Natural killer cell (primary cell): ENCODE results near the gene CD302. TPM values are rescaled to one million over a fixed set of nuclear protein-coding genes. Genes with fewer than 3 reads are reported as not detected.
"Not testable (repeated sequence)": the region's sequence is repeated elsewhere in the genome, so short reads cannot be mapped to it uniquely, and the experiment has no call there.

ENCODE experiments used
- ATAC-seq, 3 donors: fragments of 150-1000 bp in 2 of 3; fragments of 200-7000 bp in 1 of 3; cut with Tn5 transposase; 1 replicate in 1 of 3; 2 replicates in 2 of 3; pipeline ENCODE4 v1.10.0; 2021; ENCODE audit warnings: mild to moderate bottlenecking in 2 of 3, moderate library complexity in 2 of 3
- DNase-seq, 2 donors: peaks; one replicate each; pipeline versions ENCODE4 v3.0.0 to v3.0.0-alpha.2; 2013 to 2021; ENCODE audit warnings: mixed read lengths in 1 of 2
- H3K27ac ChIP-seq: one replicate; pipeline ENCODE4 v1.5.1; 2013; ENCODE audit warnings: mild to moderate bottlenecking, low read length
- H3K27me3 ChIP-seq: one replicate; pipeline ENCODE4 v1.6.1; 2013; ENCODE audit warnings: low read length; ENCODE audit not compliant: control insufficient read depth, insufficient read depth
- H3K36me3 ChIP-seq: one replicate; pipeline ENCODE4 v1.6.1; 2013; ENCODE audit warnings: low read length; ENCODE audit not compliant: control insufficient read depth, insufficient read depth
- H3K4me1 ChIP-seq: one replicate; pipeline ENCODE4 v1.6.1; 2013; ENCODE audit warnings: low read length; ENCODE audit not compliant: control insufficient read depth, insufficient read depth
- H3K4me3 ChIP-seq: one replicate; pipeline ENCODE4 v1.5.1; 2013; ENCODE audit warnings: low read length
- H3K9me3 ChIP-seq: one replicate; pipeline ENCODE4 v1.6.1; 2013; ENCODE audit warnings: low read length; ENCODE audit not compliant: control insufficient read depth, insufficient read depth
- H3K27ac Mint-ChIP-seq, 2 donors: one replicate each; pipeline ENCODE4 v1.8.0; 2022; ENCODE audit warnings: mild to moderate bottlenecking in 2 of 2, mixed read lengths in 2 of 2, moderate library complexity in 1 of 2
- H3K27me3 Mint-ChIP-seq, 2 donors: one replicate each; pipeline ENCODE4 v1.8.0; 2022; ENCODE audit warnings: low read depth in 2 of 2, mixed read lengths in 2 of 2
- H3K36me3 Mint-ChIP-seq: one replicate; pipeline ENCODE4 v1.8.0; 2022; ENCODE audit warnings: mixed read lengths
- H3K4me1 Mint-ChIP-seq, 2 donors: one replicate each; pipeline ENCODE4 v1.8.0; 2022; ENCODE audit warnings: mixed read lengths in 2 of 2
- H3K4me3 Mint-ChIP-seq: one replicate; pipeline ENCODE4 v1.8.0; 2022; ENCODE audit warnings: mild to moderate bottlenecking, moderate library complexity, mixed read lengths
- H3K9me3 Mint-ChIP-seq, 2 donors: one replicate each; pipeline ENCODE4 v1.8.0; 2022; ENCODE audit warnings: mixed read lengths in 2 of 2
- CTCF ChIP-seq: fragments of 200-600 bp; IDR thresholded peaks from one replicate; pipeline ENCODE4 v1.8.0; 2022; ENCODE audit warnings: antibody characterized with exemption
- WGBS: methylation state at CpG from one replicate; pipeline ENCODE4 v1.1.7; 2013; ENCODE audit warnings: missing lambda C conversion rate; ENCODE audit not compliant: insufficient coverage; 5-methylcytosine and 5-hydroxymethylcytosine counted together
- intact Hi-C: fragments of 100-400 bp; cut with micrococcal nuclease; formaldehyde crosslinking; loops from one replicate; pipeline ENCODE4 v1.14.2; 2022
- total RNA-seq, 4 donors: library from RNA; stranded (reverse); fragments of 120-200 nt in 1 of 4; gene quantifications; one replicate each; pipeline versions ENCODE4 v1.2.3 to v1.2.4, GENCODE V29; 2013 to 2022

CD302 gene
- total RNA-seq, 3 donors from 2014 or later (not counting 1 experiment from before 2014, with no cell fraction given) = 2.0 to 5.2 (median 5.1) TPM

GRCh38 chr2:159832858-159833257, 34.9 kb upstream of the CD302 start:
- Histone ChIP-seq H3K4me3 (no peak overlapping the region), H3K4me1 (no peaks in the 10 kb centered on the region), H3K27me3 (no peaks in the 10 kb centered on the region), H3K9me3 (no peaks in the 10 kb centered on the region), H3K27ac (no peak overlapping the region), H3K36me3 (peaks cover 54% of the 10 kb centered on the region)
- no peaks in the 10 kb centered on the region for H3K9me3 Mint-ChIP-seq
- no peak overlapping the region for H3K4me3 Mint-ChIP-seq
- no peak for DNase-seq
- intact Hi-C loops = no loop called here
- no peaks in the 10 kb centered on the region for H3K4me1 Mint-ChIP-seq
- no peaks in the 10 kb centered on the region for H3K27me3 Mint-ChIP-seq
- no peak overlapping the region for H3K27ac Mint-ChIP-seq
- no peak for ATAC-seq
- no peak for TF ChIP-seq CTCF
- peaks cover 25% of the 10 kb centered on the region for H3K36me3 Mint-ChIP-seq

DNA sequence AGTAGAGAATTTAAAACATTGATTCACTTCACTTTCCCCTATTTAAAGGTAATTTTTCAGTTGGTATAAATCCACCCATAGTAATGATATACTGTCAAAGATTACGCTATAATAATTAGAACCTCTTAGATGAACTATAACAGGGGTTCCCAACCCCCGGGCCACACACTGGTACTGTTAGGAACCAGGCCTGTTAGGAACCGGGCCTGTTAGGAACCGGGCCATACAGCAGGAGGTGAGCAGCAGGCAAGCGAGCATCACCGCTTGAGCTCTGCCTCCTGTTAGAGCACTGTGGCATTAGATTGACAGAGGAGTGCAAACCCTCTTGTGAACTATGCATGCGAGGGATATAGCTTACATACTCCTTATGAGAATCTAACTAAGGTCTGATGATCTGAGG, 34.0 kb upstream of the CD302 start:
- intact Hi-C loops = no loop called here
- Mint-ChIP-seq H3K4me3 (no peak overlapping the region), H3K27ac (no peak overlapping the region), H3K36me3 (peaks cover 25% of the 10 kb centered on the region), H3K4me1 (no peaks in the 10 kb centered on the region), H3K27me3 (no peaks in the 10 kb centered on the region), H3K9me3 (no peaks in the 10 kb centered on the region)
- WGBS = 99% methylated on average over 6 of the region's 7 CpGs
- no peaks in the 10 kb centered on the region for H3K9me3 ChIP-seq
- H3K27me3 ChIP-seq = no peaks in the 10 kb centered on the region
- no peaks in the 10 kb centered on the region for H3K4me1 ChIP-seq
- no peak for TF ChIP-seq CTCF
- no peak overlapping the region for H3K27ac ChIP-seq
- DNase-seq (no peak), ATAC-seq (no peak)
- H3K4me3 ChIP-seq = no peak overlapping the region
- peaks cover 48% of the 10 kb centered on the region for H3K36me3 ChIP-seq

- TF ChIP-seq CTCF = no peak
- H3K9me3 ChIP-seq = no peaks in the 10 kb centered on the region
- no peak for DNase-seq
- no peak overlapping the region for H3K4me3 ChIP-seq
- no peak overlapping the region for H3K4me3 Mint-ChIP-seq
- H3K9me3 Mint-ChIP-seq = no peaks in the 10 kb centered on the region
- intact Hi-C loops = no loop called here
- H3K36me3 ChIP-seq = peaks cover 37% of the 10 kb centered on the region
- H3K4me1 Mint-ChIP-seq = peaks cover 0 to 11% of the 10 kb centered on the region in 2 donors
- H3K27ac Mint-ChIP-seq = no peak overlapping the region
- H3K27me3 ChIP-seq = no peaks in the 10 kb centered on the region
- H3K27me3 Mint-ChIP-seq = no peaks in the 10 kb centered on the region
- H3K4me1 ChIP-seq = no peaks in the 10 kb centered on the region
- H3K27ac ChIP-seq = no peak overlapping the region
- H3K36me3 Mint-ChIP-seq = peaks cover 35% of the 10 kb centered on the region
- WGBS = no CpG with 5 or more reads among the region's 1 CpG
- no peak for ATAC-seq
These were observed 31.4 kb upstream of the CD302 start for GRCh38 chr2:159829376-159829775.

- WGBS = 100% methylated on average over 2 of the region's 2 CpGs
- no peak overlapping the region for H3K4me3 ChIP-seq
- H3K27ac Mint-ChIP-seq = no peak overlapping the region
- no peaks in the 10 kb centered on the region for H3K27me3 Mint-ChIP-seq
- no peak overlapping the region for H3K27ac ChIP-seq
- H3K4me1 Mint-ChIP-seq = peaks cover 0 to 17% of the 10 kb centered on the region in 2 donors
- H3K36me3 Mint-ChIP-seq = peaks cover 31% of the 10 kb centered on the region
- no peaks in the 10 kb centered on the region for H3K9me3 ChIP-seq
- H3K4me1 ChIP-seq = no peaks in the 10 kb centered on the region
- ATAC-seq (no peak), DNase-seq (no peak)
- intact Hi-C loops = no loop called here
- H3K9me3 Mint-ChIP-seq = no peaks in the 10 kb centered on the region
- H3K36me3 ChIP-seq = peaks cover 31% of the 10 kb centered on the region
- no peak overlapping the region for H3K4me3 Mint-ChIP-seq
- TF ChIP-seq CTCF = no peak
- no peaks in the 10 kb centered on the region for H3K27me3 ChIP-seq
These were observed 30.7 kb upstream of the CD302 start for GRCh38 chr2:159828738-159829137.

GRCh38 chr2:159822478-159822833, 24.4 kb upstream of the CD302 start:
- H3K27me3 ChIP-seq, H3K27ac ChIP-seq, H3K27me3 Mint-ChIP-seq, H3K9me3 Mint-ChIP-seq, H3K4me3 ChIP-seq, H3K27ac Mint-ChIP-seq, DNase-seq, H3K9me3 ChIP-seq, ATAC-seq, H3K4me3 Mint-ChIP-seq, H3K4me1 ChIP-seq, intact Hi-C loops: not testable (repeated sequence)
- peaks cover 18% of the 10 kb centered on the region for H3K36me3 Mint-ChIP-seq
- 97% methylated on average over 4 of the region's 4 CpGs for WGBS
- H3K36me3 ChIP-seq = peaks cover 10% of the 10 kb centered on the region
- H3K4me1 Mint-ChIP-seq = peaks cover 0 to 17% of the 10 kb centered on the region in 2 donors
